LNCAP (cell line): ENCODE measurements around the gene RRP36.

ENCODE experiments used
- TF ChIP-seq, protein P1 (sequence below): fragments of 450-650 bp; IDR thresholded peaks from 2 replicates; pipeline ENCODE4 v1.5.1; 2017; ENCODE audit warnings: mild to moderate bottlenecking

Gene RRP36

DNA sequence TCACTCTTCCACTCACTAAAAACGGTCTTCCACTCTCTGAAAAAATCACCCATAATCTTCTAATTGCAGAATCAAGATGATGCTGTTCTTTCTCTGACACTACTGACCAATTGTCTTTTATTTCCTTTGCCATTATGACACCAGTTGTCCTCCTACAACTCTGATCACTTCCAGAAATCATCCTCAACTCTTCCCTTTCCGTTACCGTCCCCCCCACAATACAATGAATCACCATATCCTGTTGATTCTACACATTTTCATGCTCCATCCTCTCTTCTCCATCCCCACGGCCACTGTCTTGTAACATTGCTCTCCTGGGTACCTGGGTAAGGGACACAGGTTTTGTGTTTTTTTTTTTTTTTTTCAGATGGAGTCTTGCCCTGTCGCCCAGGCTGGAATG lies 39.6 kb upstream of the RRP36 start:
- TF ChIP-seq, protein P1, sequence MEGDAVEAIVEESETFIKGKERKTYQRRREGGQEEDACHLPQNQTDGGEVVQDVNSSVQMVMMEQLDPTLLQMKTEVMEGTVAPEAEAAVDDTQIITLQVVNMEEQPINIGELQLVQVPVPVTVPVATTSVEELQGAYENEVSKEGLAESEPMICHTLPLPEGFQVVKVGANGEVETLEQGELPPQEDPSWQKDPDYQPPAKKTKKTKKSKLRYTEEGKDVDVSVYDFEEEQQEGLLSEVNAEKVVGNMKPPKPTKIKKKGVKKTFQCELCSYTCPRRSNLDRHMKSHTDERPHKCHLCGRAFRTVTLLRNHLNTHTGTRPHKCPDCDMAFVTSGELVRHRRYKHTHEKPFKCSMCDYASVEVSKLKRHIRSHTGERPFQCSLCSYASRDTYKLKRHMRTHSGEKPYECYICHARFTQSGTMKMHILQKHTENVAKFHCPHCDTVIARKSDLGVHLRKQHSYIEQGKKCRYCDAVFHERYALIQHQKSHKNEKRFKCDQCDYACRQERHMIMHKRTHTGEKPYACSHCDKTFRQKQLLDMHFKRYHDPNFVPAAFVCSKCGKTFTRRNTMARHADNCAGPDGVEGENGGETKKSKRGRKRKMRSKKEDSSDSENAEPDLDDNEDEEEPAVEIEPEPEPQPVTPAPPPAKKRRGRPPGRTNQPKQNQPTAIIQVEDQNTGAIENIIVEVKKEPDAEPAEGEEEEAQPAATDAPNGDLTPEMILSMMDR = no peak

DNA sequence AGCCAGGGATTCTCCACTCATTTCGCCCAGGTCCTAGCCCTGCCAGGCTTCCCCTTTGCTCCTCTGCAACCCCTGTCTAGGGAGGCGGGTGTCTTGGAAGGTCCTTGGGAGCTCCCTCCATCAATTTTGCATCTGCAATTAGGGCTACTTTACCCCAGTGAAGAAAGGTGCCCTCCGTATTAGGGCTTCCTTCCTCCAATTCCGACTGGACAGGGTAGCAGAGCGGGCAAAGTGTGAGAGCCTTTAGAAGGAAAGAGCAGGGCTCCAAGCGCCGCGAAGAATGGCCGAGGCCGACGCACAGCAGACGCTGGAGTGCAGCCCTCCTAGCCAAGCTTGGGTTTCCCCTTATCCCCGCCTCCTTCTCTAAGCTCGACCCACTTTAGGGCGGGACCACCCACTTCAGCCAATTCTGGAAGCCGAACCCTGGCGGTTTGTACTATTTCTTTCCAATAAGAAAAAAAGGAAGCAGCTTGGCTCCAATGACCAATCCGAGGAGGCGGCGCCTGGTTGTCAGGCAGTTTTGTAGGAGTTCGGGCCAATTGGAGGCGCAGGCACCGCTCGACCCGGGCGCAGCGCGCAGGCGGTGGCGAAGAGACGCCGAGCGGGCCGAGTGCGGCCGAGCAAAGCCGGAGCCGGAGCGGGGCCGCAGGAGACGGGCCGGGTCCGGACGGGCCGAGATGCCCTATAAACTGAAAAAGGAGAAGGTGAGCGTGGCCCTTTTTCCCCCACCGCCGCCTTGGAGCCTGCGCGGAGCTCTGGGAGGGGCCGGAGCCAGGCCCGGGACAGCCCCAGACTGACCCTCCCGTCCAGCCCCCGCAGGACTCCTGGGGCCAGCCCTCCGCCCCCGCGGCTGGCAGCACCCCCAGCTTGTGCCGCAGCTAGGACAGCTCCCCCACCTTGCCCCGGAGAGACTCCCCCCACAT lies 37.2 kb upstream of the RRP36 start, which contains the start of gene PPP2R5D:
PPP2R5D (plus strand) TSS at position 570 of the 923 bp plus-strand sequence; CDS start at position 678, 108 bp downstream.
- TF ChIP-seq, protein P1 = no peak

DNA sequence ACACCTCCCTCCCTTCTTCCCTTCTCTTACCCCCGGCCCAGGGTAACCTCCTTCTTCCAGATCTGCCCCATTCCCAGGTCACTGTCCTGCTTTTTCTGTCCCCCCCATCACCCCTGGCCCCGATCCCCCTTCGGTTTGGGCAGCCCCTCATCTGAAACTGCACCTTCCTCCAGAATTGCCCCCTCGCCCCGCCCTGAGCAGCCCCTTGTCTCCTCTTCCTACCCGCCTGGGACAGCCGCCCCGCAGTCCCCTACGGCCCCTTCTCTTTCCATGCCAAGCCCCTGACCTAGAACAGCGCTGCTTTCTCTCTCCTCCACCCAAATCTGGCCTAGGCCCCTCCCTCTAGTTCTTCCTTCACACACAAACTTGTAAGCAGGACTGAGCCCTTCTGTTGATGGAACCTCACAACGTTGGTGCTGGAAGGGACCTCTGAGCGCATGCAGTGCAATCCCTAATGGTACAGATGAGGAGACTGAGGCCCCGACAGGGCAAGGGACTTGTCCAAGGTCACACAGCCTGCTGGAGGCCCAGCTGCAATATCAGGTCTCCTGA lies 36.4 kb upstream of the RRP36 start:
- TF ChIP-seq, protein P1 = no peak

DNA sequence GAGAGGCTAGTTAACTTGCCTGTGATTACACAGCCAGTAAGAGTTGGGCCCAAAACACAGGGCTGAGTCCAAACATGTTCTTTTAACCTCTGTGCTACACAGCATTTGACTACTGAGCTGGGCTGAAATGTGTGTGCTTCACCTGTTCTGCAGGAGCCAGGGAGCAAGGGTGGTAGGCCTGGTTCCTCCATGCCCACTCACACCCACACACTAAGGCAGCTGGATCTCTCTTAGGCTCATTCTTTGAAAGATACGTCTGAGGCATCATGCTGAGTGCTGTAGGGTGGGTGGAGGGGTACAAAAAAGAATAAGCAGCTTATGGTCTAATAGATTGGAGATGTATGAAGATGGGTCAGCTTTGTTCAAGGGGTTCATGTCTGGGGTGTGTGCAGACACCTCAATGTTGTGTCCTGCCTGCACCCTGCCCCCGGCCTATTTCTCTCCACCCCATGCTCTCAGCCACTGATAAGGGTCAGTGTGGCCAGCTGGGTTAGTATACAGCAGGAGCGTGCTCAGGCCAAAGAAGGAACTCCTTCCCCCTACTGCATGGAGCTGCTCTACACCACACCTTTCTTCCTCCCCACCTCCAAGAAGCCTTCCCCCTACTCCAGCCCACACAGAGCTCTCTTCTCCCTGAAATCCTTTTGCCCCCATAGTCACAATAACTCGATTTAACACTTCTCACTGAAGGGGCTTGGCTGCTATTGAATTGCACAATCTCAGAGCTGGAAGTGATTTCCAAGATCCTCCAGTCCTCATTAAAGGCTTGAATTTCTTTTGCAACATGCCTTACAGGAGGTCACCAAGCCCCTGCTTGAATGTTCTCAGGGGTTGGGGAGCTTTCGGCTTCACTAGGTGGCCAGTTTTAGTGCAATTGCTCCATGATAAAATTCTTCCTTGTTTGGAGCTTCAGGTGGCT lies 33.6 kb upstream of the RRP36 start:
- TF ChIP-seq, protein P1 = no peak

DNA sequence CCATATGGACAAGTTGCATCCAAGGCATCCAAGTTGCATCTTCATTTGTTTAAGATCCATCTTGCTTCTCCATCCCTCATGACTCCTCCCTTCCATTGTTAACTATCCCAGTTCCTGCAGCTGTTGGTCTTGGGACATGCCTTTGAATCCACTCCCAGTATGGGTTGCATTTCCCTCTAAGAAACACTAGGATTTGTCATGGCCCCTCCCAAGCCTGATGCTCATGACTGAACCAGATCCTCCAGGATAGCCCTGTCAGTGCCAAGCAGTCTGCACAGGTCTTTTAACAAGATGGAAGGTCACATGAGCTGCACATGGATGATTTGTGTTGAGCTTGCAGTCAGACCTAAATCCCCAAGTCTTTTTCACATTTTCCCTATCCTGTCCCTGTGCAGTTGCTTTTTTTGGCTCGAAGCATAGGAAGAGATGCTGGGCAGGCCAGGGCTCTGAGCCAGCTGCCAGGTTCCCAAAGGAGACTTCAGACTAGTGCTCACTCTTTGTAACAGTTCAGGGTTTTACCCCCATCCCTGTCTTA lies 32.9 kb upstream of the RRP36 start:
- TF ChIP-seq, protein P1 = no peak

DNA sequence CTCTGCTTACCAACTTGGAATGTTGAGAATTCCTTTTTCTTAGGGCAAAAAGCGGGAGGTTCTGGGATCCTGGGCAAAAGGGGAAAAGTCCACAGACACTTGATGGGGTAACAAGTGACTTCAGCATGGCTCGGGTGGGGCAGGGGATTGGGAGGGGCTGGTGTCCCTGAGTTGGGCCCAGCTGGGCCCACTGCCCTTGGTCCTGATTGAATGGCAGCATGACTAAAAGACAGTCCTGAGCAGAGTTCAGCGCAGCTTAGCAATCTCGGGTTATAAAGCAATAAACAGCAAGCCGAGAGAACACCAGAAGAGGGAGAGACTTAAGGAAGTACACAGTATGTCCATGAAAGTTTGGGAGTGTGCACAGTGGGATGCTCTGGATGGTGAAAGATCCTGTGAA lies 31.5 kb upstream of the RRP36 start:
- TF ChIP-seq, protein P1 = no peak

DNA sequence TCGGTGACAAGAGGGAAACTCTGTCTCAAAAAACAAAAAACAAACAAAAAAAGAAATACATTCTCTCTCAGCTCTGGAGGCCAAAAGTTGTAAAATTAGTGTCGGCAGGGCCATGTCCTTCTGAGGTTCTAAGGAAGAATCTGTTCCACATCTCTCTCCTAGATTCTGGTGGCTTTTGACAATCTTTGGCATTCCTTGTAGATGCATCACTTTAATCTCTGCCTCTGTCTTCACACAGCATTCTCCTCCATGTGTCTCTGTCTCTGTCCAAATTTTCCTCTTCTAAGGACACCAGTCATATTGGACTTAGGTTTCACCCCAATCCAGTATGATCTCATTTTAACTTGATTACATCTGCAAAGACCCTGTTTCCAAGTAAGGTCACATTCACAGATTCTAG lies 28.0 kb upstream of the RRP36 start:
- TF ChIP-seq, protein P1 = no peak
